Caco-2 (cell line): ENCODE data around the gene SLC9A3. TPM values are rescaled to one million over a fixed set of nuclear protein-coding genes. Genes with fewer than 3 reads are reported as not detected.

Experiments
- BruUV-seq: library from RNA; stranded (reverse); fragments of 400-500 nt; replicated peaks from 2 replicates; lab custom pipeline; 2021; lab: Mats Ljungman, UMichigan
- CTCF ChIA-PET: fragments of 300-600 bp; sonication (Branson Sonifier 250); formaldehyde crosslinking; loops from one replicate; lab custom pipeline; 2022; ENCODE audit warnings: antibody characterized with exemption; lab: Charles Lee
- POLR2A ChIA-PET: fragments of 300-600 bp; sonication (Branson Sonifier 250); formaldehyde crosslinking; loops from one replicate; lab custom pipeline; 2022; ENCODE audit warnings: antibody characterized with exemption; lab: Charles Lee
- DNase-seq, 2 experiments: peaks; one replicate each; pipeline versions ENCODE4 v3.0.0 to v3.0.0-alpha.2; 2020 to 2022
- H3K27me3 ChIP-seq: replicated peaks from 2 replicates; pipeline ENCODE4 v1.6.0; 2011; ENCODE audit warnings: low read length; ENCODE audit not compliant: control insufficient read depth, insufficient read depth
- H3K36me3 ChIP-seq: 2 replicates; pipeline ENCODE4 v1.5.1; 2011; ENCODE audit warnings: low read length; ENCODE audit not compliant: control insufficient read depth, insufficient read depth
- H3K4me1 ChIP-seq: fragments of 250-450 bp; sonication (Bioruptor Pico); 2 replicates; pipeline ENCODE4 v1.5.1; 2020; ENCODE audit warnings: mild to moderate bottlenecking
- H3K4me3 ChIP-seq: 2 replicates; pipeline ENCODE4 v1.5.1; 2011; ENCODE audit warnings: low read depth, mild to moderate bottlenecking, control low read depth, low read length
- H3K9me3 ChIP-seq: fragments of 250-450 bp; sonication (Bioruptor Pico); 2 replicates; pipeline ENCODE4 v1.5.1; 2020; ENCODE audit warnings: mild to moderate bottlenecking, moderate library complexity
- H3K27ac Mint-ChIP-seq: one replicate; pipeline ENCODE4 v1.8.0; 2022; ENCODE audit warnings: mixed read lengths; ENCODE audit not compliant: unreplicated experiment
- H3K27me3 Mint-ChIP-seq: one replicate; pipeline ENCODE4 v1.8.0; 2022; ENCODE audit warnings: mixed read lengths; ENCODE audit not compliant: insufficient read depth, unreplicated experiment
- H3K36me3 Mint-ChIP-seq: one replicate; pipeline ENCODE4 v1.8.0; 2022; ENCODE audit warnings: mild to moderate bottlenecking, mixed read lengths; ENCODE audit not compliant: insufficient read depth, unreplicated experiment
- H3K4me1 Mint-ChIP-seq: one replicate; pipeline ENCODE4 v1.8.0; 2022; ENCODE audit warnings: low read depth, mixed read lengths; ENCODE audit not compliant: unreplicated experiment
- H3K4me3 Mint-ChIP-seq: one replicate; pipeline ENCODE4 v1.8.0; 2022; ENCODE audit warnings: mild to moderate bottlenecking, moderate library complexity, mixed read lengths; ENCODE audit not compliant: unreplicated experiment
- H3K9me3 Mint-ChIP-seq: one replicate; pipeline ENCODE4 v1.8.0; 2022; ENCODE audit warnings: mixed read lengths; ENCODE audit not compliant: unreplicated experiment
- intact Hi-C: fragments of 100-400 bp; cut with micrococcal nuclease; formaldehyde crosslinking; loops from one replicate; pipeline ENCODE4 v1.10.0; 2022; ENCODE audit not compliant: unreplicated experiment
- total RNA-seq: library from RNA; stranded (reverse); gene quantifications from 2 replicates; pipeline ENCODE4 v1.2.3, GENCODE V29; 2022
- TF ChIP-seq, protein P1 (sequence below), 2 experiments: fragments of 200-600 bp in 1 of 2; IDR thresholded peaks; 1 replicate in 1 of 2; 2 replicates in 1 of 2; pipeline versions ENCODE4 v1.5.1 to v1.8.0; 2011 to 2022; ENCODE audit warnings: antibody characterized with exemption in 1 of 2, control low read depth in 1 of 2, inconsistent platforms in 1 of 2, low read depth in 1 of 2, low read length in 1 of 2, mild to moderate bottlenecking in 1 of 2, moderate library complexity in 1 of 2; ENCODE audit not compliant: insufficient read depth in 1 of 2, severe bottlenecking in 1 of 2, unreplicated experiment in 1 of 2

Gene SLC9A3
- total RNA-seq, 1 experiment from 2014 or later = 3.4 TPM

DNA sequence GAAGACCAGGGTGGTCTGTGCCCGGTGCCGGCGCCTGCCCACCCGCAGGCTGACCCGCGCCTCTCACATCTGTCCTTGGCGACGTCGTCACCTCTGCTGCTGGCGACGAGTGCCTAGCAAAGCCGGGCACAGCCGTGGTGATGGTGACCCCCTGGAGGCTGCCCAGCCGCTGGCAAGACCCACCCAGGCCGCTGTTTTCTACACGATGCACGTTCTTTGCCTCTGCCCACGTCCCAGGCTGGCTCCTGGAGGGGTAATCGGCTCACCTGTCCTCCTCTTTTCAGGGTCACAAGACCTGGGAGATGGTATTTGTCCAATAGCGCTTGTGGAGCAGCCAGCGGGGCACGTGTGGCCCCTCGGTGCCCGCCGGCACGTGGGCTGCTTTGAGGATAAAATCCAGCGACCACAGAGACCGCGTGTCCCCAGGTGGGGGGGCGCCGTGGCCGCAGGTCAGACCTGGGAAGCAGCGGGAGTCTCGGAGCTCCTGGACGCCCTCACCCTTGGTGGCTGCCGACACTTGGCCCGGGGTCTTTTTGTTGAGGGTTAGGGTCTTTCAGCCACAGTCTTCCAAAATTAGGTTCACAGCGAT lies 29.5 kb downstream of the SLC9A3 start:
- Mint-ChIP-seq H3K4me3 (no peak overlapping the region), H3K27ac (no peak overlapping the region), H3K4me1 (peaks cover 6% of the 10 kb centered on the region), H3K9me3 (no peaks in the 10 kb centered on the region), H3K36me3 (no peaks in the 10 kb centered on the region), H3K27me3 (no peaks in the 10 kb centered on the region)
- H3K4me3 ChIP-seq = no peak overlapping the region
- ChIA-PET CTCF (no interaction called here), POLR2A (no interaction called here)
- H3K27me3 ChIP-seq = no peaks in the 10 kb centered on the region
- DNase-seq = no peak
- BruUV-seq = no TSS peak
- H3K4me1 ChIP-seq = no peaks in the 10 kb centered on the region
- intact Hi-C loops = no loop called here
- no peaks in the 10 kb centered on the region for H3K9me3 ChIP-seq
- H3K36me3 ChIP-seq = no peaks in the 10 kb centered on the region
- TF ChIP-seq, protein P1, sequence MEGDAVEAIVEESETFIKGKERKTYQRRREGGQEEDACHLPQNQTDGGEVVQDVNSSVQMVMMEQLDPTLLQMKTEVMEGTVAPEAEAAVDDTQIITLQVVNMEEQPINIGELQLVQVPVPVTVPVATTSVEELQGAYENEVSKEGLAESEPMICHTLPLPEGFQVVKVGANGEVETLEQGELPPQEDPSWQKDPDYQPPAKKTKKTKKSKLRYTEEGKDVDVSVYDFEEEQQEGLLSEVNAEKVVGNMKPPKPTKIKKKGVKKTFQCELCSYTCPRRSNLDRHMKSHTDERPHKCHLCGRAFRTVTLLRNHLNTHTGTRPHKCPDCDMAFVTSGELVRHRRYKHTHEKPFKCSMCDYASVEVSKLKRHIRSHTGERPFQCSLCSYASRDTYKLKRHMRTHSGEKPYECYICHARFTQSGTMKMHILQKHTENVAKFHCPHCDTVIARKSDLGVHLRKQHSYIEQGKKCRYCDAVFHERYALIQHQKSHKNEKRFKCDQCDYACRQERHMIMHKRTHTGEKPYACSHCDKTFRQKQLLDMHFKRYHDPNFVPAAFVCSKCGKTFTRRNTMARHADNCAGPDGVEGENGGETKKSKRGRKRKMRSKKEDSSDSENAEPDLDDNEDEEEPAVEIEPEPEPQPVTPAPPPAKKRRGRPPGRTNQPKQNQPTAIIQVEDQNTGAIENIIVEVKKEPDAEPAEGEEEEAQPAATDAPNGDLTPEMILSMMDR (IDR thresholded peaks at IDR 0.05; ENCODE audit: insufficient read depth in 1 of 2, low read depth in 1 of 2, low read length in 1 of 2, severe bottlenecking in 1 of 2, unreplicated experiment in 1 of 2) = no peak

DNA sequence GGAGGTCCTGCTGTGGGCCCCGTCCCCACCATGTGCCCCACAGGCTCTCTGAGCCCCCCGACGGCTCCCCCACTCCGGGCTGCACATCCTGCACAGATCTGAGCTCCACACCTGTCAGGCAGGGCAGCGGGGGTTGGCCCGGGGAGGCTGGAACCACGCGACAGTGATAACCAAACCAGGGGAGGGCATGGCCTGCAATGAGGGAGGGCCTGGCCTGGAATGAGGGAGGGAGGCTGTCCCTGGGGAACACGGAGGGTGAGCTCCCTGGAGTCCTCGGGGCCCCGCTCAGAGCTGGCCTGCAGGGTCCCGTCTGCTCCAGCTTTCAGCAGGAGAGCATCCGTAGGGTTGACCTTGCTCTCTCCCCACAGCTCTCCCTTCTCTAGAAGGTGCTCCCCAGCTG lies 30.5 kb downstream of the SLC9A3 start:
- Histone ChIP-seq H3K9me3 (no peaks in the 10 kb centered on the region), H3K4me1 (no peaks in the 10 kb centered on the region), H3K36me3 (no peaks in the 10 kb centered on the region), H3K4me3 (no peak overlapping the region), H3K27me3 (no peaks in the 10 kb centered on the region)
- ChIA-PET CTCF (no interaction called here), POLR2A (no interaction called here)
- H3K4me3 Mint-ChIP-seq = no peak overlapping the region
- H3K27me3 Mint-ChIP-seq = no peaks in the 10 kb centered on the region
- TF ChIP-seq, protein P1 (IDR thresholded peaks at IDR 0.05; ENCODE audit: insufficient read depth in 1 of 2, low read depth in 1 of 2, low read length in 1 of 2, severe bottlenecking in 1 of 2, unreplicated experiment in 1 of 2) = no peak
- intact Hi-C loops = no loop called here
- no peak overlapping the region for H3K27ac Mint-ChIP-seq
- no TSS peak for BruUV-seq
- no peaks in the 10 kb centered on the region for H3K36me3 Mint-ChIP-seq
- no peaks in the 10 kb centered on the region for H3K9me3 Mint-ChIP-seq
- DNase-seq = no peak
- peaks cover 6% of the 10 kb centered on the region for H3K4me1 Mint-ChIP-seq

DNA sequence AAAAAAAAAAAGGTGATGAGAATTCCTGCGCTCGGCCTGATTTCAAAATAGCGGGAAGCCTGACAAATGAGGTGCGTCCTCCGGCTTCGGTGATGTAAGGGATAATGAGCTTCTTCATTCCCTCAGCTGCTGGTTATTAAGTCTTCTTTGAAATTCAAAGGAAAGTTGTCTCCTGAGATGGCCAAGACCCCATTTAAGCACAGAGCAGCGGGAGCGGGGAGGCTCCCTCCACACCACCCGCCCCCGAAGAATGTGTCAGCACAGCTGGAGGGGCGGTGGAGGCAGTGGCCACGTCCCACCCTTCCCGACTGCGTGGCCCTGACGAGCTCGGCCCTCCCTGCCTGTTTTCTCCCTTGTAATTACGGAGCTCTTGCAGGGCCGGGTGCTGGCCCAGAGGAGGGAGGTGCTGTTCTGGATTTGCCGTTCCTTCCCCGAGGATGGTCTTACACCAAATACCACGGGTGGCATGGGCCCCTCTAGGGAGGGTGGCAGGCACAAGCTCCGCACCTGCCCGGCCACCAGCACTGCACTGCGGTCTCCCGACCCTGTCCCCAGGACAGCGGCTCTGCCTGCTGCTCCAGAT lies 31.0 kb downstream of the SLC9A3 start:
- intact Hi-C loops = no loop called here
- Mint-ChIP-seq H3K4me1 (peaks cover 4% of the 10 kb centered on the region), H3K27ac (no peak overlapping the region), H3K9me3 (no peaks in the 10 kb centered on the region), H3K36me3 (no peaks in the 10 kb centered on the region), H3K4me3 (no peak overlapping the region), H3K27me3 (no peaks in the 10 kb centered on the region)
- CTCF ChIA-PET = no interaction called here
- TF ChIP-seq, protein P1 (IDR thresholded peaks at IDR 0.05; ENCODE audit: insufficient read depth in 1 of 2, low read depth in 1 of 2, low read length in 1 of 2, severe bottlenecking in 1 of 2, unreplicated experiment in 1 of 2) = no peak
- no peak for DNase-seq
- POLR2A ChIA-PET = interaction anchor here (0.6 kb wide), 1 partner anchor 79 kb away, joined by 3 read pairs; no protein-coding TSS in a partner anchor
- BruUV-seq = no TSS peak
- Histone ChIP-seq H3K4me3 (no peak overlapping the region), H3K9me3 (no peaks in the 10 kb centered on the region), H3K27me3 (no peaks in the 10 kb centered on the region), H3K4me1 (no peaks in the 10 kb centered on the region), H3K36me3 (no peaks in the 10 kb centered on the region)
